Natural killer cell (primary cell): ENCODE results near the gene DNAJC25. TPM values are rescaled to one million over a fixed set of nuclear protein-coding genes. Genes with fewer than 3 reads are reported as not detected.

Source experiments
- ATAC-seq, 3 donors: fragments of 150-1000 bp in 2 of 3; fragments of 200-7000 bp in 1 of 3; cut with Tn5 transposase; 1 replicate in 1 of 3; 2 replicates in 2 of 3; pipeline ENCODE4 v1.10.0; 2021; ENCODE audit warnings: mild to moderate bottlenecking in 2 of 3, moderate library complexity in 2 of 3
- DNase-seq, 2 donors: peaks; one replicate each; pipeline versions ENCODE4 v3.0.0 to v3.0.0-alpha.2; 2013 to 2021; ENCODE audit warnings: mixed read lengths in 1 of 2
- H3K27ac ChIP-seq: one replicate; pipeline ENCODE4 v1.5.1; 2013; ENCODE audit warnings: mild to moderate bottlenecking, low read length
- H3K27me3 ChIP-seq: one replicate; pipeline ENCODE4 v1.6.1; 2013; ENCODE audit warnings: low read length; ENCODE audit not compliant: control insufficient read depth, insufficient read depth
- H3K36me3 ChIP-seq: one replicate; pipeline ENCODE4 v1.6.1; 2013; ENCODE audit warnings: low read length; ENCODE audit not compliant: control insufficient read depth, insufficient read depth
- H3K4me1 ChIP-seq: one replicate; pipeline ENCODE4 v1.6.1; 2013; ENCODE audit warnings: low read length; ENCODE audit not compliant: control insufficient read depth, insufficient read depth
- H3K4me3 ChIP-seq: one replicate; pipeline ENCODE4 v1.5.1; 2013; ENCODE audit warnings: low read length
- H3K9me3 ChIP-seq: one replicate; pipeline ENCODE4 v1.6.1; 2013; ENCODE audit warnings: low read length; ENCODE audit not compliant: control insufficient read depth, insufficient read depth
- H3K27ac Mint-ChIP-seq, 2 donors: one replicate each; pipeline ENCODE4 v1.8.0; 2022; ENCODE audit warnings: mild to moderate bottlenecking in 2 of 2, mixed read lengths in 2 of 2, moderate library complexity in 1 of 2
- H3K27me3 Mint-ChIP-seq, 2 donors: one replicate each; pipeline ENCODE4 v1.8.0; 2022; ENCODE audit warnings: low read depth in 2 of 2, mixed read lengths in 2 of 2
- H3K36me3 Mint-ChIP-seq: one replicate; pipeline ENCODE4 v1.8.0; 2022; ENCODE audit warnings: mixed read lengths
- H3K4me1 Mint-ChIP-seq, 2 donors: one replicate each; pipeline ENCODE4 v1.8.0; 2022; ENCODE audit warnings: mixed read lengths in 2 of 2
- H3K4me3 Mint-ChIP-seq: one replicate; pipeline ENCODE4 v1.8.0; 2022; ENCODE audit warnings: mild to moderate bottlenecking, moderate library complexity, mixed read lengths
- H3K9me3 Mint-ChIP-seq, 2 donors: one replicate each; pipeline ENCODE4 v1.8.0; 2022; ENCODE audit warnings: mixed read lengths in 2 of 2
- CTCF ChIP-seq: fragments of 200-600 bp; IDR thresholded peaks from one replicate; pipeline ENCODE4 v1.8.0; 2022; ENCODE audit warnings: antibody characterized with exemption
- whole genome bisulfite sequencing: methylation state at CpG from one replicate; pipeline ENCODE4 v1.1.7; 2013; ENCODE audit warnings: missing lambda C conversion rate; ENCODE audit not compliant: insufficient coverage; 5-methylcytosine and 5-hydroxymethylcytosine counted together
- intact Hi-C: fragments of 100-400 bp; cut with micrococcal nuclease; formaldehyde crosslinking; loops from one replicate; pipeline ENCODE4 v1.14.2; 2022
- total RNA-seq, 4 donors: library from RNA; stranded (reverse); fragments of 120-200 nt in 1 of 4; gene quantifications; one replicate each; pipeline versions ENCODE4 v1.2.3 to v1.2.4, GENCODE V29; 2013 to 2022

Gene DNAJC25
- total RNA-seq, 3 donors from 2014 or later (not counting 1 experiment from before 2014, with no cell fraction given), result 5.1 to 5.9 (median 5.7) TPM

- no peak overlapping the region for H3K27ac Mint-ChIP-seq
- H3K27me3 Mint-ChIP-seq, result no peaks in the 10 kb centered on the region
- H3K4me3 Mint-ChIP-seq, result no peak overlapping the region
- DNase-seq, result no peak
- Histone ChIP-seq H3K27ac (no peak overlapping the region), H3K27me3 (no peaks in the 10 kb centered on the region), H3K9me3 (no peaks in the 10 kb centered on the region), H3K36me3 (peaks cover 3% of the 10 kb centered on the region), H3K4me1 (no peaks in the 10 kb centered on the region), H3K4me3 (no peak overlapping the region)
- no peak for TF ChIP-seq CTCF
- intact Hi-C loops, result no loop called here
- no peaks in the 10 kb centered on the region for H3K36me3 Mint-ChIP-seq
- H3K9me3 Mint-ChIP-seq, result no peaks in the 10 kb centered on the region
- H3K4me1 Mint-ChIP-seq, result peaks cover 0 to 4% of the 10 kb centered on the region in 2 donors
- WGBS, result 98% methylated on average over 5 of the region's 5 CpGs
- no peak for ATAC-seq
Observed at GRCh38 chr9:111678293-111678692, 47.2 kb downstream of the DNAJC25 start.

GRCh38 chr9:111679199-111679598 lies 48.1 kb downstream of the DNAJC25 start:
- TF ChIP-seq CTCF, result no peak
- Mint-ChIP-seq H3K36me3 (no peaks in the 10 kb centered on the region), H3K27ac (no peak overlapping the region), H3K9me3 (no peaks in the 10 kb centered on the region), H3K4me1 (peaks cover 0 to 4% of the 10 kb centered on the region in 2 donors), H3K27me3 (no peaks in the 10 kb centered on the region), H3K4me3 (no peak overlapping the region)
- H3K4me3 ChIP-seq, result no peak overlapping the region
- peaks cover 3% of the 10 kb centered on the region for H3K36me3 ChIP-seq
- H3K9me3 ChIP-seq, result no peaks in the 10 kb centered on the region
- 97% methylated on average over 6 of the region's 6 CpGs for WGBS
- no peak for ATAC-seq
- H3K4me1 ChIP-seq, result no peaks in the 10 kb centered on the region
- H3K27me3 ChIP-seq, result no peaks in the 10 kb centered on the region
- H3K27ac ChIP-seq, result no peak overlapping the region
- intact Hi-C loops, result no loop called here
- DNase-seq, result no peak

- Histone ChIP-seq H3K4me3 (no peak overlapping the region), H3K4me1 (no peaks in the 10 kb centered on the region), H3K9me3 (no peaks in the 10 kb centered on the region), H3K27me3 (no peaks in the 10 kb centered on the region), H3K27ac (no peak overlapping the region), H3K36me3 (no peaks in the 10 kb centered on the region)
- Mint-ChIP-seq H3K27ac (no peak overlapping the region), H3K27me3 (no peaks in the 10 kb centered on the region), H3K9me3 (no peaks in the 10 kb centered on the region), H3K36me3 (no peaks in the 10 kb centered on the region), H3K4me1 (peaks cover 0 to 3% of the 10 kb centered on the region in 2 donors), H3K4me3 (no peak overlapping the region)
- ATAC-seq (no peak), DNase-seq (no peak)
- no peak for TF ChIP-seq CTCF
- intact Hi-C loops, result no loop called here
- WGBS, result 96% methylated on average over 1 of the region's 1 CpG
Observed at GRCh38 chr9:111683392-111683791, 52.3 kb downstream of the DNAJC25 start.

- Mint-ChIP-seq H3K9me3 (no peaks in the 10 kb centered on the region), H3K27ac (no peak overlapping the region), H3K27me3 (no peaks in the 10 kb centered on the region), H3K4me3 (no peak overlapping the region), H3K4me1 (no peaks in the 10 kb centered on the region), H3K36me3 (no peaks in the 10 kb centered on the region)
- no peak for TF ChIP-seq CTCF
- no peak overlapping the region for H3K4me3 ChIP-seq
- WGBS, result 40% methylated on average over 3 of the region's 5 CpGs
- DNase-seq (peak in 1 of 2 donors; percentile 28), ATAC-seq (no peak)
- intact Hi-C loops, result no loop called here
- no peaks in the 10 kb centered on the region for H3K27me3 ChIP-seq
- no peaks in the 10 kb centered on the region for H3K4me1 ChIP-seq
- no peaks in the 10 kb centered on the region for H3K36me3 ChIP-seq
- no peak overlapping the region for H3K27ac ChIP-seq
- H3K9me3 ChIP-seq, result no peaks in the 10 kb centered on the region
Observed at GRCh38 chr9:111691672-111692329, 60.7 kb downstream of the DNAJC25 start.
